ENCODE measurements around the gene AXIN2.

The AXIN2 gene

GRCh38 chr17:65561452-65562205, at the start of gene AXIN2:
TSS of gene AXIN2 (minus strand) at chr17:65561648. CDS start at chr17:65558620, 3,028 bp downstream.
- peak; percentile 60 to 87 (median 70) for DNase-seq

GRCh38 chr17:65609749-65610148, 48.3 kb upstream of the AXIN2 start:
- DNase-seq, result no peak

- DNase-seq, result no peak
These were observed 47.8 kb upstream of the AXIN2 start for GRCh38 chr17:65609286-65609685.

DNA sequence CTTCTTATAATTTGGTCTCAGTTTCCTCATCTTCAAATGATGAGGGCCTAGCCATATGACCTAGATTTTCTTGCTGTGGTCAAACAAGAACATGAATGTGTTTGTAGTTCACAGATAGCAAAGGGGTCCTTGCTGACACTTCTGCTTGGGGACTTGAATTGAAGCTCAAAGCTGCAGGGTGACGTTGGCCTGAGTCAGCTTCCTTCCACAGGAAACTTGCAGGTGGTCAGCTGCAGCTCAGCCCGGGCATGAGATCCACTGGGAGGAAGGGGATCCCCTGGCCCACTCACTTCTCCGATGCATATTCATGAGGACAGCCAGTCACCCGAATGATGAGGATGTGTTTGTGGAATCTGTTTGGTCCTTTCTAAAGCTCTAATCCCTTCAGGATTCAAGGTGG, 42.6 kb upstream of the AXIN2 start:
- no peak for DNase-seq

DNA sequence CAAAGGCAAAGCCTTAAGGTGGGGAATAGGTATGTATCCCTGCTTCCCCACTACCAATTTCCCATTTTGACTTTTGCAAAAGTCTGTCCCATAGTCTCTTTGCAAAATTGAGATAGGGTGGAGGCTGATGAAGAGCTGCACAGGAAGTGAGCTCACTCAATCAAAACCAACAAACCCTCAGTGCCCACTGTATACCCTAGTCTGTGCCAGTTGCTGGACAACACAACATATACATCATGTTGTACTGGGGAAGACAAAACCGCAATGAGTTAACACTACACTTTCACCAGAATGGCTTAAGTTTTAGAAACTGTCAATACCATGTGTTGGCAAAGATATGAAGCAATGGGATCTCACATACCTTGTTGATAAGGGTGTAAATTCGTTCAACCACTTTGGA, 40.4 kb upstream of the AXIN2 start:
- DNase-seq, result no peak

DNA sequence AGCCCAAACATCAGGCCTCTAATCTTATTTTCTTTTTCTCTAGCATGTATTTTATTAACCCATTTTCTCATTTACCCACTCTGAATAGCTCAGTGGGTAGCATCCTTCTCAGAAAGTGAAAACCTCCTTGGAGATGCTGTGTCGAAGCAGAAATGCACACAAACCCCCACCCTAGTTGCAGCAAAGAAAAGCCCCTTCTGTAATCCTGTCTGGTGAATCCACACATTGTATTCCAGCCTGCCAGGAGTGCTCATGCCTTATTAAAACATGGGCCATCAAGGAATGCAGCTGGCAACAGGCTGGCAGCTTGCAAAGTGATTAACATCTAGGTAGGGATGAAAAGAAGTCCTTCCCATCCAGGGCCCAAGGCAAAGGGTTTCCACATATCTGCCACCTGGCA, 39.7 kb upstream of the AXIN2 start:
- no peak for DNase-seq

- DNase-seq, result no peak
These were observed 39.1 kb upstream of the AXIN2 start for GRCh38 chr17:65600518-65600917.

GRCh38 chr17:65599650-65600049, 38.2 kb upstream of the AXIN2 start:
- no peak for DNase-seq

GRCh38 chr17:65598746-65599145, 37.3 kb upstream of the AXIN2 start:
- no peak for DNase-seq

GRCh38 chr17:65595071-65595656, 33.7 kb upstream of the AXIN2 start:
- no peak for DNase-seq

DNA sequence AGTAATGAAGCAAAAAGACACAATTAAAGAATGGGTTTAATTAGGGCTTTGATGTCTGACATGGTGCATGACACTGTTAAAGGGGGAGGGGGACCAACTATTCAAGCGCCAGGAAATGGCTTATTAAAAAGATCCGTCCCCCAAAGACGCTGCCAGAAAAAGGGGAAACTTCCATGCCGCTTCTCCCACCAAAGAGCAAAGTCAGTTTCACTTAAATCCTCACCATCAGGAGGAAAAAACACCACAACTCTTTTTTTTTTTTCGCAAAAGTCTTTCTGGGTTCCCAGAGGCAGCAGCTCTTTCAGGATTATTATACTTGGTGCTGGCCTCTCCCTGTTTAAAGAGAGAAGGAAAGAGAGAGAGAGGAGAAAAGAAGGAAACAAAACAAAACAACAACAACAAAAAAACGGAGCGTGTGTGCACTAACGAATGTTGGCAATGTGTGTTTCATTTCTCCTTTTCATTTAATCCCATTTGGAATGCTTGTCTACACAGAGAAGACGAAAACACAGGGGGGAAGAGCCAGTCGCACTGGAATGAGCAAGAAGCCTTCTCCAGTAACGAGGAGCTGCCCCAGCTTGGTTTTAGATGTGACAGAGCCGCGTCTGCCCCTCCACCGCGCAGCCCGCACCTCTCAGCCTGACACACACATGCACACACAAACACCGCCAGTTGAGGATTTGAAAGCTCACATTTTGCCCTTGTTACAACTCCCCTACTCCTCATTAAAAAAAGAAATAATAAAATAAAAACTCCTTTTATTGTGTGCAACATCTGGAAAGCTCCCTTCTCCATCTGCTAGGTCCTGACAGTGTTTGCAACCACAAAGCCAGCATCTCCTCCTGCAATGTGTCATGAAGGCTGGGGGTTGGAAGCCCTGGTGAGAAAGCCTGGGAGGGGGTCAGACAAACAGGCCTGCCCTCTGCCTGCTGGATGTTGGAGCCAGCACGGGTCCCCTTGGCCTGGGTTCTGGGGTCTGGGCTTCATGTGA, 32.7 kb upstream of the AXIN2 start:
- peak in 1 of 4 experiments; percentile 7 for DNase-seq

- no peak for DNase-seq
These were observed 31.8 kb upstream of the AXIN2 start for GRCh38 chr17:65593092-65593854.

DNA sequence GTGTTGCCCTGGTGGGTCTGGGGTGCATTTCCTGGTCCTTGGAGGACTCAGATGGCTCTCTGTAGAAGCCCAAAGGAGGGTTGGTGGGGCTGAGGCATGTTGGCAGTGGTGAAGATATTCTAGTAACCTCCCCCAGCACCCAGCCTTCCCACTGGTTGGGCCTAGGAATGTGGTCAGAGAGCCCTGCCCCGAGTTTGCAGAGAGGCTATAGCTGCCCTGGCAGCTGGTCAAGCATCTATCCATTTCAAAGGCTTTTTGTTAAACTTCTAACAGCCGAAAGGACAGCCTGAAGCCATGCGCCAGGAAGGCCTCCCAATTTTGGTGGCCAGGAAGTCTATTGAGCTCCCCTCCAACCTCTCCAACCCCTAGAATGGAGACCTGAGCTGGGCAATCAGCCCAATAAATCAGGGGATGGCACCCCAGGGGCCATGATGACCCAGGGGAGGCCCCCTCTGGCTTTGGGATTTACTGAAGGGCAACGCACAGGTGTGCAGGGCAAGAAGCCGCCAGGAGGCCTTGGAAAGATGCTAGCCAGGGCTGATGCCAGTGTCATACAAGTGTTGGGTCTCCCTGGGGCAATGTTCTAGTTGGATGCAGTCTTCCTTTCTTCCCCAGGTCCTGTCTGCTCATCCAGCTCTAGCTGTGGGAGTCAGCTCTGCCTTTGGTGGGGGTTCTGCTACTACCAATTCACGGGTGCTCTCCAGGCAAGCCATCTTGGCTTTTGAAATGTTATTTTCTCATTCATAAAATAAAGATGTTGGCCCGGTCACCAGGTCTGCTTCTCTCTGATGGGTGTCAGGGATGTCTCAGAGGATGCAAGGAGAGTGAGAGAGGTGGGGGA, 30.9 kb upstream of the AXIN2 start:
- no peak for DNase-seq

- DNase-seq, result no peak
These were observed 27.9 kb upstream of the AXIN2 start for GRCh38 chr17:65589321-65589720.

DNA sequence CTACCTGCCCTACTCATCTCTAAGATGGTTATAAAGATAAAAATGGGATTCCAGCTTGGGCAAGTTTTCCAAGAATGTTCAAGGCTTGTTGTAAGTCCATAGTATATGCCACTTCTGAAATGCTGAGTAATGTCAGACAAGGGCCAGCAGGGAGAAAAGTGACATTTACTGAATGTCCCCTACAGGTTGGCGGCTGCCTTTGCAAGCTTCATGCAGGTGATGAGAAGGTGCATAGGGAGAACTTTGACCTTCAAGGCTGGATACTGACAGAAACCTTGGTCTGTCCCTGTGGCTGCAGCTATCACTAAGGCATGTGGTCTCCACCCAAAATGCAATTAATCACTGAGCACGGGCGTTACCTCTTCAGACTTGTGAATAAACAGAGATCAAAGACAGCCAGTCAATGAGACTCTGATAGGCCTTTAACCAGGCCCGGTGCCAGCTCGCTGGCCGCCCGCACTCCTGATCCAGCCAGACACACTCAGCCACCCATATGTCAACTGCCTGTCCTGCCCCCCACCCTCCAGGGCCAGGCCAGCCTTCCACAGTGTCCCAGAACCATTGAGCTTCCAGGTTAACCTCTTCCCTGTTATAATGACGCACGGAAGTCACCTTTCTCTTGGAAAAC, 26.8 kb upstream of the AXIN2 start:
- DNase-seq, result no peak

DNA sequence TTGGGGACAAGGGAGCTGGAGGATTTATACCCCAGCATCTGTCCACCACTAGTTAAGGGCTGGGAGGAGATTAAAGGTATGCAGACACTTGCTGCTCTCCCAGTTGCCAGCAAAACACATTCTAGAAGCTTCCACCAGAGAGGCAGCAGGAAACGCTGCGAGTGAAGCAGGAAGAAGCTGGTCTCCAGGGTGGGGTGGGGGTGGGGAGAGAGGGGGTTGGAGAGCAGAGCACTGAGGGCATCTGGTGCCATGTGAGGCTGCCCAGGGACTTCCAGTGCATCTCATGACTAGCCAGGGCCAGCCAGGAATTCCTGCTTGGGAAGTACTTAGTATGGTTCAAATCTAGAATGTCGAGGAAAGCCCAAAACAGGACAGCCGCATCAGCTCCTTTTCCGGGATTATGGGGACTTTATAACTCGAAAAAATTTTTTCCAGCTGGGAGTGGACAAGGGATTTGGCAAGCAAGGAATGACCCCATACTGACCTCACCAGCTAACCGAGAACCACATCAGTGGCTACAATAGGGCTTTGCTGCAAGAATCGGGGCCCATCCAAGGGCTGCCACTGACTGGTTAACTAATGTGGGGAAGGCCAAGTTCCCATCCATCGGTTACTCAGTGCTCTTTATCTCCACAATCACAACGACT, 26.2 kb upstream of the AXIN2 start:
- DNase-seq, result no peak

DNA sequence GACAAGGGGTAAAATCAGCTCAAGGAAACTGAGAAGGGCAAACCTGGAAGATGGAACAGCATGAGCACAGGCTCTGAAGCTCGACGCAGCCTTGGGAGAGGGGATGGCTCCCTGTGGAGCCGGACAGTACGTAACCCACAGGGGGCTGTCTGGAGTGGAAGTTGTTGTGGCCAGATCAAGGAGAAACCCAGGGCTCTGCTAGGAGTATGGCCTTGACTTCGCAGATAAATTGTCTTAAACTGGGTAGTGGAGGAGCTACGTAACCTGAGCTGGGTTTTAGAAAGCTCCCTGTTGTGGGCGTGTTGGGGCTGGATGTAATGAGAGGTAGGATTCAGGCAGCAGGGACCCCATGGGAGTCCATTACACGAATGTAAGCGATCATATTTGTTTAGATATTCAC, 25.5 kb upstream of the AXIN2 start:
- no peak for DNase-seq

- no peak for DNase-seq
These were observed 23.4 kb upstream of the AXIN2 start for GRCh38 chr17:65584604-65585521.

DNA sequence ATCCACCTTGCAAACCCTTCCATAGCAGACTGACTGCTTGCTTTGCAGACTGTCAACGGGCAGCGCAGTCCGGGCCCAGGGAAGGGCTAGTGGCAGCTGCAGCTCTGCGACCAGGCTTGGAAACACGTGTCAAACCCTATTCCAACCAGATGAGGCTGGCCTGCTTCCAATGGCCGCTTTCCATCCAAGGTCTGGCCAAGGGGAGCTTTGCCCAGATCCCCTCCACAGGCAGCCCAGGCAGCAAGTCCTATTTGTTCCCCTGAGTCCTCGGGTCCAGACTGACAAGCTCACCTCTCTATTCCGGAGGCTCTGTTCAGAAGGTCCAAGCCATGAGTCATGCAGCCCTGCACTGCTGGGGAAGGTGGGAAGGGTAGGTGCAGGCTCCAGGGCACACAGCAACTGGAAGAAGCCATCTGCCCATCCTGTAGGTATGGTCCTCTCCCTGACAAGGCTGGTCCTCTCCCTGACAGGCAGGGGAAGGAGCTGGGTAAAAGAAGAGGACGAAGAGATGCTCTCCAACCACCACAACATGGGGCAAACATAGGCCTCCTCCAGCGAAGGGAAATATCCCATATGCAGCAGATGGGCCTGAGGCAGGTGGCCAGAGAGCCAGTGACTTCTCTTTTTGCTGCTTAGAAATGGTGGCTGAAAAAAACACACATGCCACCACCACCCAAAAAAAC, 22.6 kb upstream of the AXIN2 start:
- no peak for DNase-seq

All from activated naive CD4-positive, alpha-beta T cell (primary cell).